Measurements from ENCODE around the gene MMD2.

Gene MMD2

DNA sequence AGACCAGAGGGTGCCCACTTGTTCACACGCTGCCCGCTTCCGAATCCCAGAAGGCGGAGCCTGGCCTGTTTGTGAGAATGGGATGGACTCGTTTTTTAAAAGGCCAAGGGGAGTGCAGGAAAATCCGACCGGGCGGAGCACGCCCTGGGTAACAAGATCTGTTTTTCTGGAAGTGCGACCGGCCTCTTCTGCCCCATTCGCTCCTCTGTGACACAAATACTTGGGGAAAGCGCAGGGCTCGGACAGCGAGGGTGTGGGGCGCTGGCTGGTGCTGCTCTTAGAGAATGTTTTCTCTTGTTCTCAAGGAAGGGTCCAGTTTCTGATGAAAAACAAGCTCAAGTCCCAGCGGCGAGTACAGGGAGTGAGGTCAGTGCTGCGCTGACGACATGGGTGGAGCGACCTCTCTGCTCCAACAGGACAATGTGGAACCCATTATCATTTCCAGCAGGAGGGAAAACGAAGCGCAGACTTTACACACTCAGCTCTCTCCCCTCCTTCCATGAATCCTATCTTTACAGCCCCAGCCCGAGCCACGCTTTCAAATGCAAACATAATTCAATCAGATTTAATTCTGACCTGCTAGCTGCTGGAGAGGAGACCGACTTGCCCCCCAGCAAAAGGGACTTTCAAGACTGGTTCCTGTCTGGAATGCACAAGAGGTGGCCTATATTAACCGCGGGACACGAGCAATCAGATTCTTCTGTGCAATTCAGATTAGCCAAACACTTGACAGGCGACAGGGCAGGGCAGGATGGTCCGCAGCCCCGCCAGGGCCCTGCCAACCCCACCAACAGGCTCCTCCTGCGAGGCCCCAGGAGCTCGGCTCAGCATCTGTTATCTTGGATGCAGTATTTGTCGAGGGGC lies 76.6 kb downstream of the MMD2 start:
- peaks cover under 1 to 7% of the 10 kb centered on the region in 2 donors for H3K36me3 ChIP-seq (replicated peaks in 1 of 2; ENCODE audit: control insufficient read depth in 2 of 2, insufficient read depth in 2 of 2, low read length in 2 of 2)
- H2BK5ac ChIP-seq (ENCODE audit: low read length): peak overlapping the region; percentile 16
- H3K4ac ChIP-seq (ENCODE audit: low read length): no peak overlapping the region
- peaks cover 5 to 20% of the 10 kb centered on the region in 2 donors for H3K4me1 ChIP-seq (ENCODE audit: control insufficient read depth in 2 of 2, insufficient read depth in 1 of 2, low read depth in 1 of 2, low read length in 2 of 2)
- peak overlapping the region; percentile 68 to 92 for H3K4me3 ChIP-seq (ENCODE audit: low read length in 2 of 2)
- H2BK120ac ChIP-seq (ENCODE audit: low read depth, low read length): no peak overlapping the region
- H2AK5ac ChIP-seq (ENCODE audit: low read depth, low read length): no peak overlapping the region
- H3K18ac ChIP-seq (ENCODE audit: low read length): peak overlapping the region; percentile 91
- peak overlapping the region; percentile 98 for H3K4me2 ChIP-seq (ENCODE audit: insufficient read depth, low read length, poor library complexity, severe bottlenecking)
- no peak overlapping the region for H4K8ac ChIP-seq (ENCODE audit: low read depth, low read length)
- H2BK15ac ChIP-seq (ENCODE audit: low read length): peak overlapping the region; percentile 35
- H4K91ac ChIP-seq (ENCODE audit: low read depth, low read length, poor library complexity): no peak overlapping the region
- peak overlapping the region; percentile 56 for H3K9ac ChIP-seq (ENCODE audit: low read depth, low read length, poor library complexity)
- no peak overlapping the region for H2BK12ac ChIP-seq (ENCODE audit: low read length)
- H2AFZ ChIP-seq (ENCODE audit: low read length): peak overlapping the region; percentile 98
- H3K23ac ChIP-seq (ENCODE audit: low read depth, low read length, poor library complexity): no peak overlapping the region
- H3K9me3 ChIP-seq (replicated peaks in 1 of 2; ENCODE audit: control insufficient read depth in 2 of 2, insufficient read depth in 1 of 2, low read depth in 1 of 2, low read length in 2 of 2): no peaks in the 10 kb centered on the region
- no CpG with 5 or more reads among the region's 35 CpGs for WGBS, 2 donors (ENCODE audit: extremely low coverage in 2 of 2, insufficient read length in 2 of 2, insufficient replicate concordance in 1 of 2)
- H3K27ac ChIP-seq (replicated peaks; ENCODE audit: low read length): no peak overlapping the region
- H3K27me3 ChIP-seq (ENCODE audit: control insufficient read depth in 3 of 3, insufficient read depth in 3 of 3, low read depth in 1 of 3, low read length in 3 of 3): no peaks in the 10 kb centered on the region
- H3K14ac ChIP-seq (ENCODE audit: low read length): no peak overlapping the region
- H3K79me1 ChIP-seq (ENCODE audit: low read depth, low read length): no peaks in the 10 kb centered on the region
- peak; percentile 45 for DNase-seq (ENCODE audit: low spot score)

DNA sequence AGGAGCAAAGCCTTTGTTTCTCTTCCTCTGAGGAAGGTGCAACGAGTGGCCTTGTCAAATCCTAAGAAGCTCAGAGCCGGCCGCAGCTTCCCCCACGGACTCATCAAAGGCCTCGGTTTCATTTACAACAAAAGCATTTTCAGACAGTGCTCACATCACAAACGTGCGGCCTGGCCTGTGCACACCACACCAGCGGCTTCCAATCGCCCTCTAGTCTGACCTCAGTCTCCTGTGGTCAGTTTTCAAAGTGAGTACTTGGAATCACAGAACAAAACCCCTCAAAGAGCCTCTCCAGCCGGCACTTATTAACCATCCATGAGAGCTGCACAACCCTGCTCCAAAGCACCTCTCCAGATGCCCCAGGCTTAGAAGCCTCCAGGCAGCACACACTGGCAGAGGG lies 78.8 kb downstream of the MMD2 start:
- no peaks in the 10 kb centered on the region for H3K27me3 ChIP-seq (ENCODE audit: control insufficient read depth in 3 of 3, insufficient read depth in 3 of 3, low read depth in 1 of 3, low read length in 3 of 3)
- peak overlapping the region; percentile 46 for H2AFZ ChIP-seq (ENCODE audit: low read length)
- no peak overlapping the region for H3K9ac ChIP-seq (ENCODE audit: low read depth, low read length, poor library complexity)
- H3K23ac ChIP-seq (ENCODE audit: low read depth, low read length, poor library complexity): no peak overlapping the region
- no peak overlapping the region for H3K18ac ChIP-seq (ENCODE audit: low read length)
- H3K4ac ChIP-seq (ENCODE audit: low read length): no peak overlapping the region
- no peak overlapping the region for H2BK15ac ChIP-seq (ENCODE audit: low read length)
- no peak overlapping the region for H3K14ac ChIP-seq (ENCODE audit: low read length)
- H2BK120ac ChIP-seq (ENCODE audit: low read depth, low read length): no peak overlapping the region
- no peak overlapping the region for H2AK5ac ChIP-seq (ENCODE audit: low read depth, low read length)
- H2BK12ac ChIP-seq (ENCODE audit: low read length): no peak overlapping the region
- no peaks in the 10 kb centered on the region for H3K9me3 ChIP-seq (replicated peaks in 1 of 2; ENCODE audit: control insufficient read depth in 2 of 2, insufficient read depth in 1 of 2, low read depth in 1 of 2, low read length in 2 of 2)
- H3K79me1 ChIP-seq (ENCODE audit: low read depth, low read length): no peaks in the 10 kb centered on the region
- no peak overlapping the region for H2BK5ac ChIP-seq (ENCODE audit: low read length)
- H3K4me2 ChIP-seq (ENCODE audit: insufficient read depth, low read length, poor library complexity, severe bottlenecking): no peak overlapping the region
- no CpG with 5 or more reads among the region's 10 CpGs for WGBS, 2 donors (ENCODE audit: extremely low coverage in 2 of 2, insufficient read length in 2 of 2, insufficient replicate concordance in 1 of 2)
- H4K8ac ChIP-seq (ENCODE audit: low read depth, low read length): no peak overlapping the region
- peaks cover 5 to 20% of the 10 kb centered on the region in 2 donors for H3K4me1 ChIP-seq (ENCODE audit: control insufficient read depth in 2 of 2, insufficient read depth in 1 of 2, low read depth in 1 of 2, low read length in 2 of 2)
- H3K4me3 ChIP-seq (ENCODE audit: low read length in 2 of 2): peak overlapping the region in 1 of 2 donors; percentile 18
- no peak overlapping the region for H4K91ac ChIP-seq (ENCODE audit: low read depth, low read length, poor library complexity)
- DNase-seq (ENCODE audit: low spot score): no peak
- H3K36me3 ChIP-seq (replicated peaks in 1 of 2; ENCODE audit: control insufficient read depth in 2 of 2, insufficient read depth in 2 of 2, low read length in 2 of 2): peaks cover 2 to 26% of the 10 kb centered on the region in 2 donors
- no peak overlapping the region for H3K27ac ChIP-seq (replicated peaks; ENCODE audit: low read length)

DNA sequence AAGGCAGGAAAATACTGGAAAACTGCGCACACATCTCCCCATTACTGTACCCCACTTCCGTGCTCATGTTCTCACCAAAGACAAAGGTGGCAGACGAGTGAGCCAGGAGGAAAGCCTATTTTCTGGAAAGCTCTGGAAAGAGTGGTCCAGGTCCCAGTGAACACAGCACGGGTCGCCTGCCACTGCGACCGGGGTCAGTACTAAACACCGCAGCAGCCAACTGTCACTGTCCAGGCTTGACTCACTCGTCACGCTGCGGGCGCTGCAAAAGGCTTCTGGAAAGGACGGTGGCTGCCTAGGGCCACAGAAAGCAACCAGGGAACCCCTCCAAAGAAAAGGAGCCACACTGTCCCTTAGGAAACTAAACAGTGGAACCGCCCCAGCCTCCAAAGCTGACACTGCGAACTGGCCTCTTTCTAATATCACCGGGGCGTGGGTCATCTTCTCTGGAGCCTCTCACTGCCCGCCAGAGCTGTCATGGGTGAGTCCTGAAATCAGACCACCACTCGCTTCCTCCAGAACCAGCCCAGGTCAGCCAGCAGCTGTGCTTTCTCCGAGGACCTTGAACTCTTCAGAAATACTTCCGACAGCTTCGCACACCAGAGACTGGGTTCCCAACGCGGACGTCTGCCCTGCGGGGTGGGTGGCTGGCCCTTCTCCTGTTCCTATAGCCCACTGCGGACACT lies 79.4 kb downstream of the MMD2 start:
- Histone ChIP-seq H4K8ac (ENCODE audit: low read depth, low read length) (no peak overlapping the region), H3K79me1 (ENCODE audit: low read depth, low read length) (no peaks in the 10 kb centered on the region), H4K91ac (ENCODE audit: low read depth, low read length, poor library complexity) (no peak overlapping the region), H2BK5ac (ENCODE audit: low read length) (no peak overlapping the region), H3K14ac (ENCODE audit: low read length) (no peak overlapping the region), H3K9ac (ENCODE audit: low read depth, low read length, poor library complexity) (no peak overlapping the region), H2AFZ (ENCODE audit: low read length) (peak overlapping the region; percentile 46), H2BK120ac (ENCODE audit: low read depth, low read length) (peak overlapping the region; percentile 47), H2BK15ac (ENCODE audit: low read length) (no peak overlapping the region), H3K4me3 (ENCODE audit: low read length in 2 of 2) (no peak overlapping the region), H2BK12ac (ENCODE audit: low read length) (no peak overlapping the region), H2AK5ac (ENCODE audit: low read depth, low read length) (no peak overlapping the region), H3K18ac (ENCODE audit: low read length) (peak overlapping the region; percentile 54), H3K4ac (ENCODE audit: low read length) (no peak overlapping the region), H3K4me2 (ENCODE audit: insufficient read depth, low read length, poor library complexity, severe bottlenecking) (no peak overlapping the region), H3K23ac (ENCODE audit: low read depth, low read length, poor library complexity) (no peak overlapping the region), H3K9me3 (replicated peaks in 1 of 2; ENCODE audit: control insufficient read depth in 2 of 2, insufficient read depth in 1 of 2, low read depth in 1 of 2, low read length in 2 of 2) (no peaks in the 10 kb centered on the region), H3K27ac (replicated peaks; ENCODE audit: low read length) (no peak overlapping the region), H3K36me3 (replicated peaks in 1 of 2; ENCODE audit: control insufficient read depth in 2 of 2, insufficient read depth in 2 of 2, low read length in 2 of 2) (peaks cover 2 to 26% of the 10 kb centered on the region in 2 donors), H3K27me3 (ENCODE audit: control insufficient read depth in 3 of 3, insufficient read depth in 3 of 3, low read depth in 1 of 3, low read length in 3 of 3) (no peaks in the 10 kb centered on the region), H3K4me1 (ENCODE audit: control insufficient read depth in 2 of 2, insufficient read depth in 1 of 2, low read depth in 1 of 2, low read length in 2 of 2) (peaks cover 5 to 20% of the 10 kb centered on the region in 2 donors)
- DNase-seq (ENCODE audit: low spot score): no peak
- no CpG with 5 or more reads among the region's 27 CpGs for WGBS, 2 donors (ENCODE audit: extremely low coverage in 2 of 2, insufficient read length in 2 of 2, insufficient replicate concordance in 1 of 2)
